GM12878 (cell line): ENCODE data around the gene BCKDK. TPM values are rescaled to one million over a fixed set of nuclear protein-coding genes. Genes with fewer than 3 reads are reported as not detected.

Source experiments
- ATAC-seq: fragments of 200-7000 bp; cut with Tn5 transposase; 3 replicates; pipeline ENCODE4 v1.9.1; 2020; ENCODE audit warnings: mild to moderate bottlenecking, moderate library complexity
- BruUV-seq: library from RNA; stranded (reverse); fragments of 400-500 nt; replicated peaks from 2 replicates; lab custom pipeline; 2021; lab: Mats Ljungman, UMichigan
- CTCF ChIA-PET: fragments of 300-600 bp; sonication (Branson Sonifier 250); formaldehyde crosslinking; extraction: SDS; loops from one replicate; lab custom pipeline; 2021; ENCODE audit warnings: inconsistent platforms; lab: Yijun Ruan, JAX
- POLR2A ChIA-PET: fragments of 350-600 bp; formaldehyde crosslinking; extraction: SDS; loops from one replicate; lab custom pipeline; 2021; ENCODE audit warnings: inconsistent platforms; lab: Charles Lee
- RAD21 ChIA-PET: fragments of 300-600 bp; sonication (Branson Sonifier 250); formaldehyde crosslinking; loops from one replicate; lab custom pipeline; 2023; ENCODE audit warnings: antibody characterized with exemption; ENCODE audit not compliant: unreplicated experiment; lab: Charles Lee
- SMC1A ChIA-PET: fragments of 300-600 bp; sonication (Branson Sonifier 250); formaldehyde crosslinking; loops from one replicate; lab custom pipeline; 2023; ENCODE audit not compliant: unreplicated experiment, uncharacterized antibody; lab: Charles Lee
- DNase-seq: peaks from one replicate; pipeline ENCODE4 v3.0.0-alpha.2; 2011; ENCODE audit warnings: low read depth, low spot score
- FAIRE-seq: peaks from 3 replicates; lab custom pipeline; 2011; peaks lifted over from hg19 to GRCh38; lab: Jason Lieb, UNC
- H2AFZ ChIP-seq: 2 replicates; pipeline ENCODE4 v1.6.0; 2011; ENCODE audit warnings: low read depth, low read length, control low read depth; ENCODE audit not compliant: control insufficient read depth
- H3K27ac ChIP-seq: 2 replicates; pipeline ENCODE4 v1.5.1; 2011; ENCODE audit warnings: control low read depth; ENCODE audit not compliant: control insufficient read depth, insufficient read depth
- H3K27me3 ChIP-seq, 2 experiments: replicated peaks in 1 of 2; 2 replicates each; pipeline versions ENCODE4 v1.6.0 to v1.6.1; 2011; ENCODE audit warnings: low read length in 1 of 2; ENCODE audit not compliant: control insufficient read depth in 2 of 2, insufficient read depth in 2 of 2
- H3K36me3 ChIP-seq, 2 experiments: 2 replicates each; pipeline ENCODE4 v1.5.1; 2011; ENCODE audit warnings: low read length in 1 of 2; ENCODE audit not compliant: control insufficient read depth in 2 of 2, insufficient read depth in 2 of 2
- H3K4me1 ChIP-seq: 2 replicates; pipeline ENCODE4 v1.6.1; 2011; ENCODE audit warnings: mild to moderate bottlenecking, low read length, moderate library complexity, mixed read lengths; ENCODE audit not compliant: control insufficient read depth, insufficient read depth
- H3K4me2 ChIP-seq: 2 replicates; pipeline ENCODE4 v1.6.0; 2011; ENCODE audit warnings: control low read depth; ENCODE audit not compliant: control insufficient read depth, insufficient read depth
- H3K4me3 ChIP-seq: fragments of 200-600 bp; sonication (generic); 2 replicates; pipeline ENCODE4 v1.5.1; 2016
- H3K79me2 ChIP-seq: 2 replicates; pipeline ENCODE4 v1.6.0; 2011; ENCODE audit warnings: low read length; ENCODE audit not compliant: control insufficient read depth, insufficient read depth
- H3K9ac ChIP-seq: 2 replicates; pipeline ENCODE4 v1.8.0; 2011; ENCODE audit warnings: low read length, control low read depth, mixed read lengths; ENCODE audit not compliant: control insufficient read depth, insufficient read depth
- H3K9me3 ChIP-seq: replicated peaks from 3 replicates; pipeline ENCODE4 v1.5.1; 2011; ENCODE audit warnings: mild to moderate bottlenecking, low read length; ENCODE audit not compliant: control insufficient read depth, insufficient read depth
- H4K20me1 ChIP-seq: 2 replicates; pipeline ENCODE4 v1.6.0; 2011; ENCODE audit not compliant: control insufficient read depth, insufficient read depth
- MTA2 ChIP-seq: fragments of 450-650 bp; IDR thresholded peaks from 2 replicates; pipeline ENCODE4 v1.6.1; 2016; ENCODE audit warnings: low read depth, mild to moderate bottlenecking, moderate library complexity
- PML ChIP-seq: IDR thresholded peaks from 2 replicates; pipeline ENCODE4 v1.6.1; 2012; ENCODE audit warnings: low read length, inconsistent platforms
- POLR2A ChIP-seq: IDR thresholded peaks from 2 replicates; pipeline ENCODE4 v1.6.1; 2011; ENCODE audit warnings: low read depth, mild to moderate bottlenecking, low read length
- ZNF384 ChIP-seq: IDR thresholded peaks from 2 replicates; pipeline ENCODE4 v1.6.1; 2012; ENCODE audit warnings: low read depth, mild to moderate bottlenecking, low read length, improper control_type of control experiment, borderline replicate concordance
- WGBS: methylation state at CpG from one replicate; pipeline ENCODE4 v1.1.6; 2016; ENCODE audit warnings: low lambda C conversion rate; ENCODE audit not compliant: insufficient replicate concordance, insufficient coverage; ENCODE audit errors: missing lambda C conversion rate; 5-methylcytosine and 5-hydroxymethylcytosine counted together
- in situ Hi-C: fragments of 300-500 bp; cut with MboI; formaldehyde crosslinking; loops from 9 replicates; pipeline ENCODE4 v1.14.3; 2018; ENCODE audit warnings: mixed read lengths
- intact Hi-C: fragments of 100-400 bp; cut with micrococcal nuclease; formaldehyde crosslinking; loops from one replicate; pipeline ENCODE4 v1.14.2; 2022; ENCODE audit not compliant: unreplicated experiment
- polyA plus RNA-seq, 11 experiments: library from polyadenylated mRNA; depleted of rRNA in 4 of 11; unstranded in 6 of 11; stranded (reverse) in 5 of 11; fragments of >200 nt; fragmentation: Nextera tagmentation in 4 of 11; fragmentation: Illumina TruSeq in 1 of 11; extraction: Ambion mirVana in 4 of 11; extraction: Trizol in 1 of 11; gene quantifications; 1 replicate in 1 of 11; 2 replicates in 10 of 11; pipeline versions ENCODE4 v1.2.1 to v1.2.3, GENCODE V29; 2011 to 2016; ENCODE audit warnings: inconsistent platforms in 2 of 11, missing spikeins in 2 of 11, low read depth in 1 of 11
- total RNA-seq, 4 experiments: library from RNA; depleted of rRNA in 3 of 4; stranded (reverse); fragments of >200 nt in 3 of 4; fragmentation: Illumina TruSeq in 1 of 4; extraction: Trizol in 1 of 4; gene quantifications; 2 replicates each; pipeline versions ENCODE4 v1.2.1 to v1.2.3, GENCODE V29; 2013 to 2021

The BCKDK gene
- total and polyA plus RNA-seq, 10 of the 15 experiments (the other 5 are each of a cell fraction or from before 2014, with no cell fraction given) = 0.68 to 56.6 (median 32.8) TPM

GRCh38 chr16:31083981-31084380 lies 24.2 kb upstream of the BCKDK start:
- Histone ChIP-seq H3K9me3 (no peaks in the 10 kb centered on the region), H3K27ac (no peak overlapping the region), H3K36me3 (peaks cover 0 to 2% of the 10 kb centered on the region in 2 experiments; a peak in 3 of 4 replicates), H3K9ac (no peak overlapping the region), H3K4me3 (no peak overlapping the region), H2AFZ (no peak overlapping the region), H3K27me3 (no peaks in the 10 kb centered on the region), H3K79me2 (no peaks in the 10 kb centered on the region), H3K4me1 (no peaks in the 10 kb centered on the region), H3K4me2 (no peak overlapping the region), H4K20me1 (no peaks in the 10 kb centered on the region; the same call in 1 of the 2 replicates)
- WGBS = 89% methylated on average over 13 of the region's 13 CpGs
- ChIA-PET RAD21 (no interaction called here), POLR2A (interaction anchor here (0.5 to 1.2 kb wide), 2 partner anchors 15 to 288 kb away, joined by 3 read pairs; no protein-coding TSS in a partner anchor), SMC1A (interaction anchor here (0.6 kb wide), 1 partner anchor 11 kb away, joined by 3 read pairs; no protein-coding TSS in a partner anchor), CTCF (no interaction called here)
- no peak for ATAC-seq
- intact Hi-C loops (no loop called here), in situ Hi-C loops (no loop called here)
- no TSS peak for BruUV-seq
- no peak for TF ChIP-seq MTA2
- TF ChIP-seq ZNF384 = no peak
- no peak for DNase-seq
- FAIRE-seq = no peak

- ATAC-seq (no peak), FAIRE-seq (no peak), DNase-seq (no peak)
- Histone ChIP-seq H3K36me3 (peaks cover under 1 to 2% of the 10 kb centered on the region in 2 experiments; a peak in 3 of 4 replicates), H2AFZ (no peak overlapping the region), H3K4me1 (no peaks in the 10 kb centered on the region), H3K9me3 (no peaks in the 10 kb centered on the region), H3K4me2 (no peak overlapping the region), H3K4me3 (no peak overlapping the region), H3K27ac (no peak overlapping the region), H3K27me3 (no peaks in the 10 kb centered on the region), H4K20me1 (no peaks in the 10 kb centered on the region; the same call in 1 of the 2 replicates), H3K79me2 (no peaks in the 10 kb centered on the region), H3K9ac (no peak overlapping the region)
- no TSS peak for BruUV-seq
- TF ChIP-seq POLR2A (peak; percentile 46; the same call in 1 of the 2 replicates), PML (no peak)
- ChIA-PET POLR2A (interaction anchor here (1.2 kb wide), 1 partner anchor 16 kb away, joined by 3 read pairs; no protein-coding TSS in a partner anchor), RAD21 (no interaction called here), CTCF (interaction anchor here (1.2 kb wide), 1 partner anchor 99 kb away, joined by 3 read pairs; the partner anchor contains the start of gene HSD3B7), SMC1A (interaction anchor here (0.6 kb wide), 1 partner anchor 12 kb away, joined by 3 read pairs; no protein-coding TSS in a partner anchor)
- 94% methylated on average over 16 of the region's 16 CpGs for WGBS
- in situ Hi-C loops (no loop called here), intact Hi-C loops (no loop called here)
These were observed 23.4 kb upstream of the BCKDK start for GRCh38 chr16:31084584-31085302.
